Tibial artery (tissue), 4 donors: ENCODE results near the gene TAS2R46.
"Not testable (repeated sequence)": the region's sequence is repeated elsewhere in the genome, so short reads cannot be mapped to it uniquely, and the experiment has no call there.

Experiments used
- DNase-seq, 2 donors: peaks; one replicate each; pipeline ENCODE4 v3.0.0-alpha.2; 2019
- H3K27ac ChIP-seq, 2 donors: fragments of 200-600 bp; sonication (generic) in 1 of 2; 1 replicate in 1 of 2; 2 replicates in 1 of 2; pipeline ENCODE4 v1.5.1; 2018 to 2019; ENCODE audit warnings: mild to moderate bottlenecking in 1 of 2
- H3K27me3 ChIP-seq, 2 donors: fragments of 200-600 bp; sonication (generic) in 1 of 2; one replicate each; pipeline versions ENCODE4 v1.5.1 to v1.6.0; 2016 to 2019
- H3K36me3 ChIP-seq, 3 donors: fragments of 200-600 bp; sonication (generic) in 2 of 3; one replicate each; pipeline ENCODE4 v1.5.1; 2016 to 2019; ENCODE audit warnings: mild to moderate bottlenecking in 2 of 3
- H3K4me1 ChIP-seq, 4 donors: fragments of 200-600 bp; sonication (generic) in 2 of 4; 1 replicate in 3 of 4; 2 replicates in 1 of 4; pipeline ENCODE4 v1.5.1; 2016 to 2019
- H3K4me3 ChIP-seq, 2 donors: fragments of 200-600 bp; sonication (generic) in 1 of 2; 1 replicate in 1 of 2; 2 replicates in 1 of 2; pipeline ENCODE4 v1.5.1; 2018 to 2019; ENCODE audit warnings: mild to moderate bottlenecking in 2 of 2
- H3K9me3 ChIP-seq, 3 donors: fragments of 200-600 bp; sonication (generic) in 1 of 3; one replicate each; pipeline ENCODE4 v1.5.1; 2016 to 2019
- CTCF ChIP-seq, 2 experiments: fragments of 200-600 bp in 1 of 2; fragments of 450-650 bp in 1 of 2; IDR thresholded peaks; one replicate each; pipeline ENCODE4 v1.5.1; 2017 to 2019; ENCODE audit warnings: antibody characterized with exemption in 2 of 2, mild to moderate bottlenecking in 1 of 2, moderate library complexity in 1 of 2
- intact Hi-C: fragments of 100-400 bp; cut with DNase I; formaldehyde crosslinking; loops from one replicate; pipeline ENCODE4 v1.15.0; 2023; ENCODE audit warnings: low total_unique reads

Gene TAS2R46

GRCh38 chr12:11055306-11055705, 6.8 kb downstream of the TAS2R46 start:
- TF ChIP-seq CTCF (IDR thresholded peaks at IDR 0.05): no peak
- Histone ChIP-seq H3K27me3 (no peaks in the 10 kb centered on the region), H3K4me1 (no peaks in the 10 kb centered on the region), H3K4me3 (no peak overlapping the region), H3K9me3 (peaks cover 0 to 5% (median 0%) of the 10 kb centered on the region in 3 donors), H3K27ac (no peak overlapping the region), H3K36me3 (peaks cover 0 to 5% (median 0%) of the 10 kb centered on the region in 3 donors)
- intact Hi-C loops: no loop called here
- no peak for DNase-seq

- H3K4me1 ChIP-seq, H3K4me3 ChIP-seq, DNase-seq, H3K27ac ChIP-seq, intact Hi-C loops, H3K27me3 ChIP-seq: not testable (repeated sequence)
- Histone ChIP-seq H3K36me3 (peaks cover 0 to 10% (median 0%) of the 10 kb centered on the region in 3 donors), H3K9me3 (peaks cover 0 to 10% (median 0%) of the 10 kb centered on the region in 3 donors)
Observed at GRCh38 chr12:11049806-11050531, 12.1 kb downstream of the TAS2R46 start.

- H3K9me3 ChIP-seq, H3K27ac ChIP-seq, H3K4me1 ChIP-seq, H3K27me3 ChIP-seq, H3K4me3 ChIP-seq, intact Hi-C loops, DNase-seq: not testable (repeated sequence)
- H3K36me3 ChIP-seq: peaks cover 0 to 11% (median 0%) of the 10 kb centered on the region in 3 donors
Observed at GRCh38 chr12:11041366-11041765, 20.7 kb downstream of the TAS2R46 start.

DNA sequence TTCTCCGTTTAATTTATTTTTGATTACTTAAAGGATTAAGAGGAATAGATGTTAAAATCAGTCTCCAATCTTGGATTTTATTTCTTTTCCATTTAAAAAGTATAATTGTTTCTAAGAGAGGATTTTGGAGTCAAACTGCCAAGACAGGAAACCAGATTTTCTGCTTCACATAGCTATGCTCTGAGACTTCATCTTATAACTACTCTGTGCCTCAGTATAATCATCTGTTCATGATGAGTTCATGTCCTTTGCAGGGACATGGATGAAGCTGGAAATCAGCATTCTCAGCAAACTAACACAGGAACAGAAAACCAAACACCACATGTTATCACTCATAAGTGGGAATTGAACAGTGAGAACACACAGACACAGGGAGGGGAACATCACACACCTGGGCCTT, 21.9 kb downstream of the TAS2R46 start:
- DNase-seq: no peak
- intact Hi-C loops: no loop called here
- Histone ChIP-seq H3K4me1 (no peaks in the 10 kb centered on the region), H3K36me3 (peaks cover 0 to 15% (median 0%) of the 10 kb centered on the region in 3 donors), H3K9me3 (no peaks in the 10 kb centered on the region), H3K27me3 (no peaks in the 10 kb centered on the region), H3K4me3 (no peak overlapping the region), H3K27ac (no peak overlapping the region)
- no peak for TF ChIP-seq CTCF (IDR thresholded peaks at IDR 0.05)

DNA sequence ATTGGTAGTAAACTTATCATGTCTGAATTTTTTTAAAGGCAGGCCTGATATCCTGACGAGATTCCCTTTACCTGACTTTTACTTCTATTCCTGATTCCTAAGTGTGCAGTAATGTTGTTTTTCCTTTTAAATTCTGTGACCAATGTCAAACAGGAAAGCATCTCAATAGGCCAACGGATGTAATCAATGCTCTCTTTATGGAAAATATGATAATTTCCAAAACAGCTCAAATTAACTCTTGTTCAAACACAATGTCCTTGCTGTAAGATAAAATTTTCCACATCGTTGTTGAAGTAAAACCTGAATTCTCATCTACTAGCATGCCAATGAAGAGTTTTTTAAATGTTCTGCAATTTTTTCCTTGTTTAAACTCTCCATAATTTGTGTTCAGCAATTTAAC, 22.9 kb downstream of the TAS2R46 start:
- no peaks in the 10 kb centered on the region for H3K4me1 ChIP-seq
- intact Hi-C loops: loop anchor here (5.0 kb wide), 1 partner anchor 58 kb away; no protein-coding TSS in a partner anchor
- peaks cover 0 to 7% (median 0%) of the 10 kb centered on the region in 3 donors for H3K36me3 ChIP-seq
- no peak for TF ChIP-seq CTCF (IDR thresholded peaks at IDR 0.05)
- no peaks in the 10 kb centered on the region for H3K9me3 ChIP-seq
- no peak overlapping the region for H3K4me3 ChIP-seq
- no peak for DNase-seq
- no peaks in the 10 kb centered on the region for H3K27me3 ChIP-seq
- H3K27ac ChIP-seq: no peak overlapping the region

GRCh38 chr12:11033959-11034358, 28.1 kb downstream of the TAS2R46 start:
- H3K27me3 ChIP-seq, H3K27ac ChIP-seq, H3K36me3 ChIP-seq, DNase-seq, H3K4me1 ChIP-seq, intact Hi-C loops, H3K4me3 ChIP-seq, H3K9me3 ChIP-seq: not testable (repeated sequence)

DNA sequence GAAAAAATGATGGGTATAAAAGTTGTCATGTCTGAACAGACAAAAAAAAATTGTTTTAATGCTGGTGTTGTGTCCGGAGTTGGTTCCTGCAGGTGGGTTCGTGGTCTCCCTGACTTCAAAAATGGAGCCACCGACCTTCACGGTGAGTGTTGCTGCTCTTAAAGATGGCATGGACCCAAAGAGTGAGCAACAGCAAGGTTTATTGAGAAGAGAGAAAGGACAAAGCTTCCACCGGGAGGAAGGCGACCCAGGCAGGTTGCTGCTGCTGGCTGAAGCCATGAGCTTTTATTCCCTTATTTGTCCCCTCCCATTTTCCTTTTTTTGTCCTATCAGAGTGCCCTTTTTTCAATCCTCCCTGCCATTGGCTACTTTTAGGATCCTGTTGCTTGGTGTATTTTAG, 30.8 kb downstream of the TAS2R46 start, which contains the start of gene TAS2R31:
TAS2R31 (minus strand) TSS at position 101 of the 400 bp plus-strand sequence; CDS start at position 29, 72 bp downstream.
- no peak within 1 kb of the TSS for H3K4me3 ChIP-seq
- no peak within 1 kb of the TSS for H3K27ac ChIP-seq
- no peak for DNase-seq
- H3K9me3 ChIP-seq: no peaks in the 10 kb centered on the region
- H3K36me3 ChIP-seq: peaks cover 0 to 8% (median 0%) of the 10 kb centered on the region in 3 donors
- intact Hi-C loops: no loop called here
- no peaks in the 10 kb centered on the region for H3K27me3 ChIP-seq
- TF ChIP-seq CTCF (IDR thresholded peaks at IDR 0.05): no peak
- H3K4me1 ChIP-seq: no peaks in the 10 kb centered on the region
